ENCODE measurements around the gene SLC13A3. TPM values are rescaled to one million over a fixed set of nuclear protein-coding genes. Genes with fewer than 3 reads are reported as not detected.

Gene SLC13A3
- total RNA-seq, 2 donors from 2014 or later = 0.08 to 0.25 TPM

- no peak for TF ChIP-seq CTCF (IDR thresholded peaks at IDR 0.05)
- Histone ChIP-seq H3K9ac (ENCODE audit: low read depth in 2 of 2, low read length in 2 of 2) (no peak overlapping the region), H3K4me3 (no peak overlapping the region), H3K4me1 (no peaks in the 10 kb centered on the region), H3K36me3 (no peaks in the 10 kb centered on the region), H3K9me3 (no peaks in the 10 kb centered on the region), H3K27me3 (no peaks in the 10 kb centered on the region), H3K27ac (no peak overlapping the region)
- intact Hi-C loops (cut with DNase I) = no loop called here
- DNase-seq = no peak
Measured at GRCh38 chr20:46584508-46584907, 66.8 kb downstream of the SLC13A3 start.

- TF ChIP-seq CTCF (IDR thresholded peaks at IDR 0.05) = no peak
Measured at GRCh38 chr20:46583411-46584214, 67.6 kb downstream of the SLC13A3 start.

GRCh38 chr20:46582648-46583047 is 68.6 kb downstream of the SLC13A3 start:
- H3K4me3 ChIP-seq = no peak overlapping the region
- no peak overlapping the region for H3K9ac ChIP-seq (ENCODE audit: low read depth in 2 of 2, low read length in 2 of 2)
- no peak overlapping the region for H3K27ac ChIP-seq
- intact Hi-C loops (cut with DNase I) = no loop called here
- DNase-seq = no peak
- no peak for TF ChIP-seq CTCF (IDR thresholded peaks at IDR 0.05)
- H3K9me3 ChIP-seq = no peaks in the 10 kb centered on the region
- H3K4me1 ChIP-seq = no peaks in the 10 kb centered on the region
- no peaks in the 10 kb centered on the region for H3K27me3 ChIP-seq
- no peaks in the 10 kb centered on the region for H3K36me3 ChIP-seq

More at GRCh38 chr20:46583411-46584214, 67.6 kb downstream of the SLC13A3 start:
- Histone ChIP-seq H3K27ac (no peak overlapping the region), H3K9ac (ENCODE audit: low read depth in 2 of 2, low read length in 2 of 2) (no peak overlapping the region), H3K27me3 (no peaks in the 10 kb centered on the region), H3K4me3 (no peak overlapping the region), H3K9me3 (no peaks in the 10 kb centered on the region), H3K4me1 (no peaks in the 10 kb centered on the region), H3K36me3 (no peaks in the 10 kb centered on the region)
- intact Hi-C loops (cut with DNase I) = no loop called here
- DNase-seq = no peak

GRCh38 chr20:46581391-46581790 is 69.9 kb downstream of the SLC13A3 start:
- TF ChIP-seq CTCF (IDR thresholded peaks at IDR 0.05) = no peak
- no peaks in the 10 kb centered on the region for H3K36me3 ChIP-seq
- intact Hi-C loops (cut with DNase I) = no loop called here

GRCh38 chr20:46580613-46581205 is 70.5 kb downstream of the SLC13A3 start:
- no peaks in the 10 kb centered on the region for H3K4me1 ChIP-seq
- H3K27me3 ChIP-seq = no peaks in the 10 kb centered on the region
- no peaks in the 10 kb centered on the region for H3K36me3 ChIP-seq
- TF ChIP-seq CTCF (IDR thresholded peaks at IDR 0.05) = no peak
- H3K9me3 ChIP-seq = no peaks in the 10 kb centered on the region
- H3K9ac ChIP-seq (ENCODE audit: low read depth in 2 of 2, low read length in 2 of 2) = no peak overlapping the region
- no peak overlapping the region for H3K4me3 ChIP-seq
- intact Hi-C loops (cut with DNase I) = no loop called here
- H3K27ac ChIP-seq = no peak overlapping the region
- DNase-seq = no peak

More at GRCh38 chr20:46581391-46581790, 69.9 kb downstream of the SLC13A3 start:
- no peak overlapping the region for H3K4me3 ChIP-seq
- no peak overlapping the region for H3K27ac ChIP-seq
- no peaks in the 10 kb centered on the region for H3K4me1 ChIP-seq
- no peaks in the 10 kb centered on the region for H3K9me3 ChIP-seq
- no peak for DNase-seq
- no peak overlapping the region for H3K9ac ChIP-seq (ENCODE audit: low read depth in 2 of 2, low read length in 2 of 2)
- H3K27me3 ChIP-seq = no peaks in the 10 kb centered on the region

Measured in colonic mucosa (tissue), 4 donors.